ENCODE measurements around the gene VTCN1. TPM values are rescaled to one million over a fixed set of nuclear protein-coding genes. Genes with fewer than 3 reads are reported as not detected.
"Not testable (repeated sequence)": the region's sequence is repeated elsewhere in the genome, so short reads cannot be mapped to it uniquely, and the experiment has no call there.

Gene VTCN1
- total RNA-seq, 1 donor from 2014 or later = not detected

DNA sequence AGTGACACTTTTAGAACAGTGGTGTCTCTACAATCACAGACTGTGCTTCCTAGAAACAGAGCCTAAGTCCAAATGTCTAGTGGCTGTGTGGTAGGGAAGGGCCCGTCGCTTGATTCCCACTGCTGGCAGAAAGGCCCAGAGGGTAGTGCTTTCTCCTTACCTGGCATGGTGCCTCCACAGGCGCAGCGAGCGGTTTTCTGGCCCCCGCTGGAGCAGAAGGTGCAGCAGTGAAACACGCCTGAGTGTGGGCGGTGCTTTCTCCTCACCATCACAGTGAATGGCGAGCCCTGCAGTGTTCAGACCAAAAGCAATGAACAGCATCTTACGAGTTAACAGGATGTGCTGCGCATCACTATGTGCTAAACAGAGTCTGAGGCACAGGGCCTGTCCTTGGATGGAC lies 97.5 kb downstream of the VTCN1 start:
- DNase-seq (no peak), ATAC-seq (ENCODE audit: poor library complexity) (no peak)
- intact Hi-C loops (cut with DNase I) = no loop called here

DNA sequence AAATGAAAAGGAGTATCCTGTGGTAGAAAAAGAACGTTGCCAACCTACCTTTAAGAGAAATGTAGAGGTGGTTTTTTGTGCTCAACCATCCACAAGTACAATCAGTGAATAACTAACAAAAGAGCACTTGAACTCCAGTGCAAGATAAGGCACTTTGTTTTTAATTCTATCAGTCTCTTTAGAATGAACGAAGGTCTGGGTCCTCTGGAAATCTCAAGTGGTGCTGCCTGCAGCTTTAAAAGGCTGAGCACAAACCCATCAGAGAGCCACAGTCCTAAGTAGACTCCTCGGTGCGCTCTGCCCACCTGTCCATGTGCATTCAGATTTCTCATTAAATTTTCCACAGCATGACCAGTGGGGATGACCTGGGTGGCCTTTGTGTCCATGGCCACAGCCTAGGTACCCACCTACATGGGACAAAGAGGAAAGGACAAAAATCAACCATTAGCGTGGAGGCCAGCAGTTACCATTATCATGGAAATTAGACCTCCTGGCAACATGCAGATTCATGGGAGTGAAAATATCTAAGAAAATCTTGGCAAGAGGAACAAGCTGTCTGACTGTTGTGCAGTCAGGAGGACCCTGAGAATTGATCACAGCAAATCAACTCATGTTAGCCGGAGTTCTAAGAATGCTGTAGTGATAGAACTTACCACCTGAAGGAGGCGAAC lies 98.5 kb downstream of the VTCN1 start:
- intact Hi-C loops (cut with DNase I) = no loop called here
- no peak for DNase-seq
- ATAC-seq (ENCODE audit: poor library complexity) = no peak

GRCh38 chr1:117110774-117111173 lies 100.0 kb downstream of the VTCN1 start:
- intact Hi-C loops (cut with DNase I) = no loop called here
- no peak for DNase-seq
- no peak for ATAC-seq (ENCODE audit: poor library complexity)

DNA sequence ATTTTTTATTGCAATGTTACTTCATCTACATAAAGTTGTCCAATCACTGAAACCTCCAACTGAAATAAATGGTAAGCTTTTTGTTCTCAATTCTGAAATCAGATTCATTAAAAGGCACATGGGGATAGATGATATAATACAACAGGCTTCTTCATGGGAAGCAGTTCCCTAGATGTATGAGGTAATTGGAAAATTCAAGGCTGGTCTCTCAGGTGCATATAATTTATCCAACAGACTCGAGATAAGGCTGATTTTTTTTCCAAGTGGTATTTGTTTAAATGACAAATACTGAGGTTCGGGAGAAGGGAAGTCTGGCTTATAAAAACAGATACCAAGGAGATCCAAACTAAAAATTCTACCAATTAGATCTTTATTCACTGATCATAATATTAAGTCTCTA lies 103.4 kb downstream of the VTCN1 start:
- intact Hi-C loops (cut with DNase I) = no loop called here
- no peak for DNase-seq
- no peak for ATAC-seq (ENCODE audit: poor library complexity)

DNA sequence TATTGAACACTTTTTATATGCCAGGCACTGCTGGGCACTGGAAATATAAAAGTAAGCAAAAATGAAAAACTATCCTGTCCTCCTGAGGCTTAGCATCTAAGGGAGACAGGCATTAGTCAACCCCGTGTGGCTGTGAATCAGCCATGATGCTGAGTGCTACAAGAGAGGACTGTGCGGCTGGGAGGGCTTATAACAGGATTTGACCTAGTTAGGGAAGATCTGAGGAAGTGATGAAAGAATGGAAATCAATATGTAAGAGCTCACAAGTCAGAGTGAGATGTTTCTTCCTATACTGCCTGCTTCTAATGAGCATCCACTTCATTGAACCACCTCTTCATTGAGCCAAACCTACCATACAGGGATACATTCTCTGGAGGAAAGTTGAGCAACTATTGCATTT lies 104.2 kb downstream of the VTCN1 start:
- DNase-seq (no peak), ATAC-seq (ENCODE audit: poor library complexity) (no peak)
- intact Hi-C loops (cut with DNase I) = no loop called here

DNA sequence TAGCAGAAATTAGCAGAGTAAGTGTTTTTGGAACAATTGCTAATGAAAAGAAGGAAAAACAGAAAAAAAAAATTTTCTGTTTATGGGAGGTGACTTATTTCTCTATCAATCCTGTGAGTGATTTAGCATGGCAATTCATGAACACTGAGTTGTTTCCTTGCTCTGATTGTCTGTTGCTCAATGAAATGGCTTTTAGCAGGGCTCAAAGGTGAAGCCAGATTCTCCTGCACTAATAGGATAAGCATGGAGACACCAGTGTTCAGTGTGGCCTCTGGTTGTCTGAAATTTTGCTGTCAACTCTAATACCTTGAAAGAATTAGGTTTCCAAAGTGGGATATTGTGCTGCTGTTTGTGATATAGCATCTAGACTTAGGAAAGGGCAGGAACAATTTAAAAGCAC lies 105.0 kb downstream of the VTCN1 start:
- ATAC-seq (ENCODE audit: poor library complexity) (no peak), DNase-seq (no peak)
- intact Hi-C loops (cut with DNase I) = no loop called here

DNA sequence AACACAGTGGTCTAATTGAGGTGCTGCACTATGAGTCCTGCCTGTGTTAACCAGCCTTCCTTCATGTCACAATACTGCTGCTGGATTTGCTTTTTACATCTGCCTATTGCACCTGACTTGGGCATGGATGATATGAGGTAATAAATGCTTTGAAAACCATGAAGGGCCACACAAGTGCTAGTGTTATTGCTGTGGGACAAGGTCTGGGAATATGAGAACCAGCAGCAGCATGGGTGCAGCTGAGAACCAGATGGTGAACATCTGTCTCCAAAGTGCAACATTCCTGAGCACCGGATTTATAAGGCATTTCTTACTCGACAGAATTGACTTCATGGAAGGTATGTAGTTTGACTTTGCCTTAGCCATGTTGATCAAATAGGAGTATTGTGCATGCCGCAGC lies 105.7 kb downstream of the VTCN1 start:
- intact Hi-C loops (cut with DNase I) = no loop called here
- DNase-seq (no peak), ATAC-seq (ENCODE audit: poor library complexity) (no peak)

GRCh38 chr1:117101858-117102257 lies 108.9 kb downstream of the VTCN1 start:
- DNase-seq; intact Hi-C loops (cut with DNase I); ATAC-seq (ENCODE audit: poor library complexity): not testable (repeated sequence)

GRCh38 chr1:117101334-117101733 lies 109.4 kb downstream of the VTCN1 start:
- intact Hi-C loops (cut with DNase I) = no loop called here
- ATAC-seq (ENCODE audit: poor library complexity) (peak; percentile 79), DNase-seq (no peak)

GRCh38 chr1:117098287-117098890 lies 112.3 kb downstream of the VTCN1 start:
- ATAC-seq (ENCODE audit: poor library complexity) = peak; percentile 65
- intact Hi-C loops (cut with DNase I) = no loop called here
- DNase-seq = no peak

DNA sequence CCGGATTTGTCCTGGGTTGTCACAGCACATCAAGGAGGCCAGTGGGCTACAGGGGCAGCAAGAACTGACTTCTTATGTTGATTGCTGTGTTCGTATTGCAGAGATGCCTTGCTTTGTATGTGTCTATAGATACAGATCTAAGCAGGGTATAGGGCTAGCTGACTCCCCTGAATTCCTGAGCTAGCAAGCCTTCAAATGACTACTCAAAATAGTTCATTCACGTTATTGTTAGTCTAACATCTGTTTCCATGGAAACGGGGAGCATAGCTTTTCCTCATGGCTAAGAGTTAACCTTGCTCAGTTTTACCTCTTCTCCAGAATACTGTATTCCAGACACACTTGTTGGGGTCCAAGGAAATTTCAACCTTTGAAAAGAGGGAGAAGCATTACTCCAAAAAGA lies 113.3 kb downstream of the VTCN1 start:
- intact Hi-C loops (cut with DNase I) = no loop called here
- no peak for DNase-seq
- no peak for ATAC-seq (ENCODE audit: poor library complexity)

GRCh38 chr1:117096951-117097408 lies 113.7 kb downstream of the VTCN1 start:
- DNase-seq = no peak
- intact Hi-C loops (cut with DNase I) = no loop called here
- ATAC-seq (ENCODE audit: poor library complexity) = no peak

- DNase-seq (no peak), ATAC-seq (ENCODE audit: poor library complexity) (no peak)
- intact Hi-C loops (cut with DNase I) = no loop called here
Measured at GRCh38 chr1:117094841-117095604, 115.7 kb downstream of the VTCN1 start.

GRCh38 chr1:117093870-117094621 lies 116.7 kb downstream of the VTCN1 start:
- intact Hi-C loops (cut with DNase I) = no loop called here
- DNase-seq = no peak
- no peak for ATAC-seq (ENCODE audit: poor library complexity)

Small RNAs within 50 kb of the gene (microRNA-seq; reads per million reads assigned to microRNA genes)
- 1.9 reads per million for gene MIR942

Other genes with a start within 250 kb of the VTCN1 start
- gene CD101, start 209.2 kb downstream of the VTCN1 start, total RNA-seq = 1.0 TPM
- 4.3 TPM for gene TTF2, start 150.6 kb downstream of the VTCN1 start, total RNA-seq
- gene TRIM45, start 89.2 kb downstream of the VTCN1 start, total RNA-seq = 16.4 TPM
- gene MAN1A2, start 156.5 kb upstream of the VTCN1 start, total RNA-seq = 23.5 TPM

Data from Right ventricle myocardium superior (tissue), 1 donor.